T-cell (primary cell): ENCODE results near the gene ISL2. TPM values are rescaled to one million over a fixed set of nuclear protein-coding genes. Genes with fewer than 3 reads are reported as not detected.

ENCODE experiments used
- ATAC-seq, 4 experiments: fragments of 200-7000 bp in 3 of 4; fragments of 150-1000 bp in 1 of 4; cut with Tn5 transposase; replicated peaks in 1 of 4; 1 replicate in 3 of 4; 2 replicates in 1 of 4; pipeline ENCODE4 v1.10.0; 2021; ENCODE audit warnings: moderate library complexity in 3 of 4, mild to moderate bottlenecking in 2 of 4, moderate number of reproducible peaks in 1 of 4
- CTCF ChIA-PET, 2 donors: fragments of 300-600 bp; sonication (Branson Sonifier 250); formaldehyde crosslinking; loops; one replicate each; lab custom pipeline; 2022; ENCODE audit warnings: antibody characterized with exemption in 2 of 2; lab: Charles Lee
- POLR2A ChIA-PET, 2 donors: fragments of 300-600 bp; sonication (Branson Sonifier 250); formaldehyde crosslinking; loops; one replicate each; lab custom pipeline; 2022; ENCODE audit warnings: antibody characterized with exemption in 2 of 2; lab: Charles Lee
- DNase-seq, 35 experiments: peaks; one replicate each; pipeline versions ENCODE4 v3.0.0 to v3.0.0-alpha.2; 2013 to 2023
- H3K27ac ChIP-seq: one replicate; pipeline ENCODE4 v1.5.1; 2013; ENCODE audit warnings: low read length
- H3K27me3 ChIP-seq, 2 experiments: replicated peaks in 1 of 2; 1 replicate in 1 of 2; 2 replicates in 1 of 2; pipeline versions ENCODE4 v1.6.1 to v1.7.0; 2013; ENCODE audit warnings: low read length in 1 of 2, mixed read lengths in 1 of 2; ENCODE audit not compliant: control insufficient read depth in 2 of 2, insufficient read depth in 2 of 2; ENCODE audit errors: extremely low read depth in 1 of 2
- H3K36me3 ChIP-seq, 2 donors: 1 replicate in 1 of 2; 2 replicates in 1 of 2; pipeline versions ENCODE4 v1.6.1 to v1.7.0; 2013; ENCODE audit warnings: low read length in 1 of 2; ENCODE audit not compliant: control insufficient read depth in 2 of 2, insufficient read depth in 1 of 2; ENCODE audit errors: extremely low read depth in 1 of 2
- H3K4me1 ChIP-seq, 2 experiments: 1 replicate in 1 of 2; 2 replicates in 1 of 2; pipeline versions ENCODE4 v1.6.1 to v1.7.0; 2013; ENCODE audit warnings: low read length in 2 of 2, mixed read lengths in 1 of 2; ENCODE audit not compliant: insufficient read depth in 2 of 2, control insufficient read depth in 1 of 2; ENCODE audit errors: extremely low read depth in 1 of 2
- H3K4me3 ChIP-seq, 2 donors: 1 replicate in 1 of 2; 2 replicates in 1 of 2; pipeline versions ENCODE4 v1.5.1 to v1.7.0; 2013; ENCODE audit warnings: mild to moderate bottlenecking in 2 of 2, low read length in 1 of 2, moderate library complexity in 1 of 2; ENCODE audit not compliant: control insufficient read depth in 1 of 2; ENCODE audit errors: extremely low read depth in 1 of 2
- H3K9me3 ChIP-seq: 2 replicates; pipeline ENCODE4 v1.7.0; 2013
- H3K27ac Mint-ChIP-seq, 2 donors: one replicate each; pipeline ENCODE4 v1.8.0; 2020 to 2021; ENCODE audit warnings: mild to moderate bottlenecking in 2 of 2, mixed read lengths in 2 of 2
- H3K27me3 Mint-ChIP-seq, 2 donors: one replicate each; pipeline ENCODE4 v1.8.0; 2021 to 2022; ENCODE audit warnings: mixed read lengths in 2 of 2
- H3K36me3 Mint-ChIP-seq: one replicate; pipeline ENCODE4 v1.8.0; 2021; ENCODE audit warnings: mixed read lengths
- H3K4me1 Mint-ChIP-seq, 3 donors: one replicate each; pipeline ENCODE4 v1.8.0; 2020 to 2022; ENCODE audit warnings: mixed read lengths in 3 of 3, mild to moderate bottlenecking in 1 of 3
- H3K4me3 Mint-ChIP-seq, 3 donors: one replicate each; pipeline ENCODE4 v1.8.0; 2020 to 2022; ENCODE audit warnings: mild to moderate bottlenecking in 3 of 3, mixed read lengths in 3 of 3, moderate library complexity in 3 of 3
- H3K9me3 Mint-ChIP-seq, 3 donors: one replicate each; pipeline ENCODE4 v1.8.0; 2020 to 2022; ENCODE audit warnings: mixed read lengths in 3 of 3
- WGBS: methylation state at CpG from one replicate; pipeline ENCODE4 v1.1.5; 2013; ENCODE audit warnings: missing lambda C conversion rate; ENCODE audit not compliant: insufficient coverage; 5-methylcytosine and 5-hydroxymethylcytosine counted together
- total RNA-seq, 35 experiments: library from RNA in 6 of 35; stranded (reverse) in 6 of 35; fragments of 120-200 nt in 1 of 35; gene quantifications; one replicate each; pipeline versions ENCODE4 v1.2.1 to v1.2.4 and lab custom pipeline; 2013 to 2026

The ISL2 gene
- total RNA-seq, 5 donors from 2014 or later (not counting 1 experiment from before 2014, with no cell fraction given) = 0.23 to 0.44 (median 0.26) TPM; not detected in 2

- Mint-ChIP-seq H3K4me3 (peak overlapping the region in 2 of 3 donors; percentile 28 to 75), H3K4me1 (peaks cover 22 to 31% (median 23%) of the 10 kb centered on the region in 3 donors), H3K9me3 (no peaks in the 10 kb centered on the region), H3K27me3 (peaks cover 41 to 53% of the 10 kb centered on the region in 2 donors), H3K36me3 (peaks cover 28% of the 10 kb centered on the region), H3K27ac (no peak overlapping the region)
- ATAC-seq = peak in 2 of 4 experiments; percentile 23 to 34
- DNase-seq = no peak
- Histone ChIP-seq H3K9me3 (no peaks in the 10 kb centered on the region), H3K27me3 (peaks cover 19 to 44% of the 10 kb centered on the region in 2 experiments), H3K36me3 (no peaks in the 10 kb centered on the region), H3K4me3 (peak overlapping the region; percentile 35 to 82), H3K27ac (no peak overlapping the region), H3K4me1 (peaks cover 7 to 34% of the 10 kb centered on the region in 2 experiments)
- whole genome bisulfite sequencing = 8% methylated on average over 55 of the region's 74 CpGs
- ChIA-PET CTCF (no interaction called here), POLR2A (no interaction called here)
These were observed 10.3 kb downstream of the ISL2 start for GRCh38 chr15:76346669-76347481.

- ATAC-seq = no peak
These were observed 11.0 kb downstream of the ISL2 start for GRCh38 chr15:76347482-76348055.

GRCh38 chr15:76349301-76350070, 12.9 kb downstream of the ISL2 start:
- Mint-ChIP-seq H3K36me3 (peaks cover 39% of the 10 kb centered on the region), H3K27me3 (peaks cover 24 to 32% of the 10 kb centered on the region in 2 donors), H3K27ac (no peak overlapping the region), H3K4me1 (peaks cover 13 to 20% (median 15%) of the 10 kb centered on the region in 3 donors), H3K9me3 (no peaks in the 10 kb centered on the region), H3K4me3 (no peak overlapping the region)
- ATAC-seq = no peak
- POLR2A ChIA-PET = interaction anchor here in 1 of 2 donors (0.6 kb wide), 1 partner anchor 665 kb away, joined by 3 read pairs; no protein-coding TSS in a partner anchor
- no peak overlapping the region for H3K27ac ChIP-seq
- CTCF ChIA-PET = interaction anchor here in 1 of 2 donors (0.5 kb wide), 1 partner anchor 389 kb away, joined by 4 read pairs; no protein-coding TSS in a partner anchor
- no peak for DNase-seq
- H3K27me3 ChIP-seq = peaks cover 10 to 26% of the 10 kb centered on the region in 2 experiments
- no peak overlapping the region for H3K4me3 ChIP-seq
- H3K4me1 ChIP-seq = peaks cover 6 to 17% of the 10 kb centered on the region in 2 experiments
- no CpG with 5 or more reads among the region's 1 CpG for WGBS
- no peaks in the 10 kb centered on the region for H3K36me3 ChIP-seq
- no peaks in the 10 kb centered on the region for H3K9me3 ChIP-seq

More at GRCh38 chr15:76347482-76348055, 11.0 kb downstream of the ISL2 start:
- Mint-ChIP-seq H3K9me3 (no peaks in the 10 kb centered on the region), H3K36me3 (peaks cover 34% of the 10 kb centered on the region), H3K4me1 (peaks cover 19 to 27% (median 20%) of the 10 kb centered on the region in 3 donors), H3K27ac (no peak overlapping the region), H3K4me3 (peak overlapping the region in 1 of 3 donors; percentile 56), H3K27me3 (peaks cover 39 to 49% of the 10 kb centered on the region in 2 donors)
- Histone ChIP-seq H3K4me1 (peaks cover 6 to 28% of the 10 kb centered on the region in 2 experiments), H3K27me3 (peaks cover 19 to 37% of the 10 kb centered on the region in 2 experiments), H3K27ac (no peak overlapping the region), H3K36me3 (no peaks in the 10 kb centered on the region), H3K9me3 (no peaks in the 10 kb centered on the region), H3K4me3 (no peak overlapping the region)
- WGBS = 83% methylated on average over 4 of the region's 13 CpGs
- ChIA-PET POLR2A (no interaction called here), CTCF (no interaction called here)
- DNase-seq = no peak

GRCh38 chr15:76353023-76353577, 16.5 kb downstream of the ISL2 start:
- H3K27ac ChIP-seq = no peak overlapping the region
- CTCF ChIA-PET = no interaction called here
- POLR2A ChIA-PET = no interaction called here
- Mint-ChIP-seq H3K27me3 (peaks cover 3 to 5% of the 10 kb centered on the region in 2 donors), H3K4me1 (no peaks in the 10 kb centered on the region), H3K36me3 (peaks cover 43% of the 10 kb centered on the region), H3K4me3 (no peak overlapping the region), H3K27ac (no peak overlapping the region), H3K9me3 (no peaks in the 10 kb centered on the region)
- DNase-seq = no peak
- no peaks in the 10 kb centered on the region for H3K4me1 ChIP-seq
- WGBS = no CpG with 5 or more reads among the region's 1 CpG
- peaks cover 0 to 2% of the 10 kb centered on the region in 2 experiments for H3K27me3 ChIP-seq
- no peak overlapping the region for H3K4me3 ChIP-seq
- H3K36me3 ChIP-seq = no peaks in the 10 kb centered on the region
- no peaks in the 10 kb centered on the region for H3K9me3 ChIP-seq
- ATAC-seq = no peak

GRCh38 chr15:76353903-76354302, 17.3 kb downstream of the ISL2 start:
- no peaks in the 10 kb centered on the region for H3K4me1 ChIP-seq
- no peaks in the 10 kb centered on the region for H3K27me3 Mint-ChIP-seq
- CTCF ChIA-PET = no interaction called here
- no peaks in the 10 kb centered on the region for H3K9me3 ChIP-seq
- no peak overlapping the region for H3K4me3 Mint-ChIP-seq
- no peaks in the 10 kb centered on the region for H3K9me3 Mint-ChIP-seq
- H3K4me3 ChIP-seq = no peak overlapping the region
- H3K27ac ChIP-seq = no peak overlapping the region
- no peaks in the 10 kb centered on the region for H3K4me1 Mint-ChIP-seq
- POLR2A ChIA-PET = no interaction called here
- H3K36me3 Mint-ChIP-seq = peaks cover 44% of the 10 kb centered on the region
- DNase-seq = no peak
- H3K36me3 ChIP-seq = no peaks in the 10 kb centered on the region
- H3K27me3 ChIP-seq = peaks cover 0 to 1% of the 10 kb centered on the region in 2 experiments
- no peak for ATAC-seq
- WGBS = 100% methylated on average over 3 of the region's 10 CpGs
- no peak overlapping the region for H3K27ac Mint-ChIP-seq
